Activated naive CD4-positive, alpha-beta T cell treated with Interleukin-2 at 50 U/mL for 16 hours (primary cell): ENCODE results near the gene COMMD7.
A peak's percentile ranks its signal among the peaks of the same experiment; 100 is the strongest.

ENCODE experiments used
- DNase-seq: peaks from one replicate; pipeline ENCODE4 v3.0.0-alpha.2; 2020

Gene COMMD7

DNA sequence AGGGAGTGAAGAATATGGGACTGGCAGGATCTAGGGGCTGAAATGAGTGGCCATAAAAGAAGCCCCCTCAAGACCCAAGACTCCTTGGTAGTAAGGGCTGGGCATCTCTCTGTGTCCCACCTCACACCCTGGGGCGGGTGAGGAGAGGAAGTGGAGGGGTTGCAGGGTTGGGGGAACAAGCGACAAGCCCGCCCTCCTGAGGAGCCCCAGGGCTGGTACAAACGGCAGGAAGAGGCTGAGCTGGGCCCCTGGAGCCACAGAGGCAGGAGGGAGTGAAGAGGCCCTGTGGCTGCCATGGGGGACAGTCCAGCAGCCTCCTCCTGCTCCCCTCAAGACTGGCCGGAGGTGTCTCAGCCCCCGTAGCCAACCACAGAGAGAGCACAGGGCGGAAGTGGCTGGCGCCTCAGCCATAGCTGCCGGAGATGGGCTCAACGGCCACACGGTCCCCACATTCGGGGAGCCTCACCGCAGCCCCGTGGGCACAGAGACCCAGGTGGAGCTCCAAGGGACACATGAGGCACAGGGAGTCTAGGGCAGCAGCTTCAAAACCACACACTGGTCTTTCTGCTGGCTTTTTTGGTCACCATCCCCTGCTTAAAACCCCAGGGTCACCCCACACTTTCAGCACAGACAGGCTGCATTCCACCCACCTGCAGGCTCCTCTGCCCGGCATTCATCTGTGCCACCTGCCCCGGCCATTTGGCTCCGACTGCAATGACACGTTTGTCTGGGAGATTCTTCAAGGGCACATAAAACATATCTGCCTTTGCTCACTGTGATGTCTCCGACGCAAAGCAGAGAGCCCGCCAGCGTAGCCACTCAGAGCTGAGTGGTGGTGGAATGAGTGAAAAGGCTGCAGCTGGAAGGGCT lies 70.0 kb downstream of the COMMD7 start:
- no peak for DNase-seq

DNA sequence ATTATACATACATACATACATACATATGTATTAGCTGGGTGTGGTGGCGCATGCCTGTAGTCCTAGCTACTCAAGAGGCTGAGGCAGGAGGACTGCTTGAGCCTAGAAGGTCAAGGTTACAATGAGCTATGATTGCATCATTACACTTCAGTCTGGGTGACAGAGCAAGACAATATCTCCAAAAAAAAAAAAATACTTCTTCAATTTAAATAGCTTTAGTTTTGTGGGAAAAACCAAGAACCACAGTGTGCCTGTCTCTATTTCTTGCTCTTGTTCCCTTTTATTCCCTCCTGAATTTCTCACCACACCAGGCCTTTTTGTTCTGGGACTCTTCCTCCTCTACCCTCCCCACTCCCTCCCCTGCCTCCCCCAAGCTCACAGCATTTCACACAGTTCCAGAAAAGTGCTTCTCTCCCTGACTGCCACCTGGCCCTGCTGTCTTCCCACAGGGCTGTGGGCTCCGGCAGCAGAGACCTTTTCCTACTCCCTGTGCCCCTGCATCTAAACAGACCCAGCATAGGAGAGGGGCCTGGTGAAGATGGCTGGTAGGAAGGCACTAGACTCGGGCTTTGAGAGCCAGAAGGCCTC lies 70.8 kb downstream of the COMMD7 start:
- DNase-seq: no peak

DNA sequence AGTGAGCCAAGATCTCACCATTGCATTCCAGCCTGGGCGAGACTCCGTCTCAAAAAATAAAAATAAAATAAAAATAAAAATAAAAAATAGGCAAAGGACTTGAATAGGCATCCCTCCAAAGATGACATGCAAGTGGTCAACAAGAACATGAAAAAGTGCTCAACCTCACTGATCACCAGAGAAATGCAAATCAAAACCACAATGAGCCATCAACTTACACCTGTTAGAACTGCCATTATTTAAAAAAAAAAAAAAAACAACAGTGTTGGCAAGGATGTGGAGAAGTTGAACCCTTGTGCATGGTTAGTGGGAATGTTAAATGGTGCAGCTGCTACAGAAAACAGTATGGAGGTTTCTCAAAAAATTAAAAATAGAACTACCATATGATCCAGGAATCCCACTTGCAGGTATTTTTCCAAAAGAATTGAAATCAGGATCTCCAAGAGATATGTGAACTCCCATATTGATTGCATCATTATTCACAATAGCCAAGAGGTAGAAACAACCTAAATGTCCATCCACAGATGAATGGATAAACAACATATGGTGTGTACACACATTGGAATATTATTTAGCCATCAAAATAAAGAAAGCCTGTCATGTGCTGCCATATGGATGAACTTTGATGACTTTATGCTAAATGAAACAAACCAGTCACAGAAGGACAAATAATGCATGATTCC lies 72.4 kb downstream of the COMMD7 start:
- DNase-seq: no peak

DNA sequence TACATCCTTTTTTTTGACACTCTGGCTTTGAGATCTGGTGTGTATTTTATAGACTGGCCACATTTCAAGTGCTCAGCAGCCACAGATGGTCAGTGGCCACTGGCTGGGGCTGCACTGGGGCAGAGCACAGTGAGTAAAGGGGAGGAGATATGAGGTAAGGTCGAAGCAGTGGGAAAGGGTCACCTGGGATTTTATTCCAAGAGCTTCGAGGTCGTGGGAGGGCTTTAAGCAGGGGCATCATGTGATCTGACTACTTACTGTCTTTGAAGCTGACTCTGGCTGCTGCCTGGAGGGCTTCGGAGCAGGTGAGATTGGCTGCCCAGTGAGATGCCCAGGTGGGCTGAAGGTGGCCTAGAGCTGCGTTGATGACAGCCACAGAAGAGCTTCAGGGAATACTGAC lies 76.2 kb downstream of the COMMD7 start:
- no peak for DNase-seq

DNA sequence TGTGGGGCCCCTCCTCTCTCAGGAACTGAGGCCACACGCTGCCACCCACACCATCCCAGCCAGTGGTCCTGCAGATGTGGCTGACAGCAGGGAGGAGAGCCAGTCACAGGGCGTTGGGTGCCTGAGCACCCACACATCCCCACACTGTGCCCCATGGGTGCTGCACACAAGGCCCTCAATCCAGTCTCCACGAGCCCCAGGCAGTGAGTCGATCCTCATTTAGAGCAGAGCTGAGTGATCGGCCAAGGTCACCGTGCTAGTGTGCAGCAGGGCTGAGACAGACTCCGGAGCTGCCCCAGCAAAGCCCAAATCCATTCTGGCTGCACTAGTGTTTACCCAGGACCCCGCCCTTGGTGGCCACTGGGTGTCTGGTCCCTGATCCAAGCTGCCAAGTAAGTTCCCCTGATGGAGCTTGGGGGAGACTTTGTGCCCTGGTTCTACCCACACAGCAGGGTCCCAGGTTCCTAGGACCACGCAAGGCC lies 78.5 kb downstream of the COMMD7 start:
- DNase-seq: no peak

DNA sequence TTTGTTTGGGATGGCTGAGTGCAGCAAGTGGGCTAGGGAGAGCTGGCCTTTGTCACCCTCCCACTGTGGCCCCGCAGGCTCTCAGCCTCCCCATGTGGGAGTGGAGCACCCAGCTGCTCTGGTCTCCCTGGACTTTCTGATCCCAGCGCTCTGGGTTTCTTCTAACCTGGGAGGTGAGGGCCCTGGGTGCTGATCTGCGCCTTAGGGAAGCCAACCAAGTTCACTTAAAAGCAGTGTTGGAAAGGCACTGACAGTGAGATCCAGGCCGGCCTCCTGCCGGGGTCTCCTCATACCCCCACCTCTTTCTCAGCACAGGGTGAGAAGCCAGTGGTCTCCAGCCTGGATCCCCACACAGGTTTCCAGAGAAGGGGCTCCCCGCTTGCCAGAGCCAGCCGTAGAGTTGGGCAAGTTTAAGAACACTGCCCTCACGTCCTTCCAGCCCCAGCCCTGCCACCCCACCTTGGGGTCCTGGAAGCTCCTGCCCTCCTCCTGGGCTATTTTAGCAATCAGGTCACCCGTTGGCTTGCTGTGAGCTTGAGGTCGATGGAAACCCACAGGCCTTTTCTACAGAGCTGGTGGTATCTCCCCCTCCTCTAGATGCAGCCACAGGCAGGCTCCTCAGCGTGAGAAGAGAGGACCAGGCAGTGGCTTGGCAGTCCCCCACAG lies 79.1 kb downstream of the COMMD7 start:
- no peak for DNase-seq

DNA sequence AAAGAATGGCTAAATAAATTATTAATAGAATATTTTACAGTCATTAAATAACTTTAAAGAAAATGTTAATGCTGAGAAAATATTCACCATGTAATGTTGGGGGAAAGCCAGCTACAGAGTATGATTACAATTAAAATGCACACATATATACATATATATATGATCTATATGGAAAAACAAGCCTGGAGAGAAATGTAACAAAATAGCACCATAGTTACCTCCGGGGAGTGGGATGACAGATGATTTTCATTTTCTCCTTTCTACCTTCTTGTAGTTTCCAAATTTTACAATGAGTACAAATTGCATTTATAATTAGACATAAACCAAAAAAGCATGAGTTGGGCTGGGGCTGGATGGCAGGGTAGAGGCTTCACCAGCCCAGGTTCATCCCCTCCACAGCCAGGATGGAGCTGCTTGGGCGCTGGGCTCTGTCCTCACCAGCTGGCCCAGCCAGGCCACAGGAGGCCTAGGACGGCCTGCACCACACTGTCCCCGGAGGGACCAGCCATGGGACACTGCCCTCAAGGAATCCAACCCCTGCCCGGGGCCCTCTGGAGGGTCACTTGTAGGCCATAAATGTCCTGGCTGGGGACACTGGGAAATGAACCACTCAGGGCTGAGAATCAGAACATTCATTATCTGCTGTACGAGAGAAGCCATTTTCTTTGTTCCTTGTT lies 79.8 kb downstream of the COMMD7 start:
- no peak for DNase-seq

DNA sequence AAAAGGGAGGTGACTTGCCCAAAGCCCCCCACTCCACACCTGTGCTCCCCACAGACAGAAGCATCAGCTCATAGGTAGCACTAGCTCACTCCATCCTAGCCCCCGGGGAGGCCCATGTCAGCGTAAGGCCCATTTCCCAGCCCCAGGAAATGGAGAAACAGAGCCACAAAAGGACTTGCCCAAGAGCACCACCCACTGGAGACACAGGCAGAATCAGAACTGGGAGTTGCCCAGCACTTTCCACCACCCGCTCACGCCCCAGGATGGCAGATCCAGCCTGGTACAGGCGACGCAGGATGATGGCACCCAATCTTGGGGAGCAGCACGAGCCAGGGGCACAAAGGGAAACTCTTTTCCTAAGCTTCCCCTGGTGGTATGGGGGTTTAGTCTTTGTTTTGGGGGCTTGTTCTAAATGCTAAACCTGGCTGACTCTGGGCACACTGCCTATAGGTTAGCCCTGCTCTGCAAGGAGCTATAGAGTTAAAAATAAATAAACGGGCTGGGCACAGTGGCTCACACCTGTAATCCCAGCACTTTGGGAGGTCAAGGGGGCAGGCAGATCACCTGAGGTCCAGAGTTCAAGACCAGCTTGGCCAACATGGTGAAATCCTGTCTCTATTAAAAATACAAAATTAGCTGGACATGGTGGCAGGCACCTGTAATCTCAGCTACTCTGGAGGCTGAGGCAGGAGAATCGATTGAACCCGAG lies 81.3 kb downstream of the COMMD7 start:
- no peak for DNase-seq

DNA sequence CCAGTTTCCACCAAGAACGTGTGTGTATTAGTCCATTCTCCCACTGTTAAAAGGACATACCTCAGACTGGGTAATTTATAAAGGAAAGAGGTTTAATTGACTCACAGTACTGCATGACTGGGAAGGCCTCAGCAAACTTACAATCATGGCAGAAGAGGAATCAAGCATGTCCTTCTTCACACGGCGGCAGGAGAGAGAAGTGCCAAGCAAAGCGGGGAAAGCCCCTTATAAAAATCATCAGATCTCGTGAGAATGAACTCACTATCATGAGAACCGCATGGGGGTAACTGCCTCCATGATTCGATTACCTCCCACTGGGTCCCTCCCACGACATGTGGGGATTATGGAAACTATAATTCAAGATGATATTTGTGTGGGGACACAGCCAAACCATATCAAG lies 82.6 kb downstream of the COMMD7 start:
- DNase-seq: no peak

DNA sequence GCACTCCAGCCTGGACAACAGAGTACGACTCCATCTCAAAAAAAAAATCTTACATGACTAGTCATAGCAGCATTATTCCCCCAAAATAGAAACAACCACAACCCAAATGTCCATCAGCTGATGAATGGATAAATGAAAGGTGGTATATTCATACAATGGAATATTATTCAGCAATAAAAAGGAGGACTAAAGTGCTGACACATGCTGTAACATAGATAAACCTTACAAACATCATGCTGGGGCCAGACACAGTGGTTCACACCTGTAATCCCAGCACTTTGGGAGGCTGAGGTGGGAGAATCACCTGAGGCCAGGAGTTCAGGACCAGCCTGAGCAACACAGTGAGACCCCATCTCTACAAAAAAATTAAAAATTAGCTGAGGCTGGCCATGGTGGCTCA lies 86.4 kb downstream of the COMMD7 start:
- DNase-seq: no peak

DNA sequence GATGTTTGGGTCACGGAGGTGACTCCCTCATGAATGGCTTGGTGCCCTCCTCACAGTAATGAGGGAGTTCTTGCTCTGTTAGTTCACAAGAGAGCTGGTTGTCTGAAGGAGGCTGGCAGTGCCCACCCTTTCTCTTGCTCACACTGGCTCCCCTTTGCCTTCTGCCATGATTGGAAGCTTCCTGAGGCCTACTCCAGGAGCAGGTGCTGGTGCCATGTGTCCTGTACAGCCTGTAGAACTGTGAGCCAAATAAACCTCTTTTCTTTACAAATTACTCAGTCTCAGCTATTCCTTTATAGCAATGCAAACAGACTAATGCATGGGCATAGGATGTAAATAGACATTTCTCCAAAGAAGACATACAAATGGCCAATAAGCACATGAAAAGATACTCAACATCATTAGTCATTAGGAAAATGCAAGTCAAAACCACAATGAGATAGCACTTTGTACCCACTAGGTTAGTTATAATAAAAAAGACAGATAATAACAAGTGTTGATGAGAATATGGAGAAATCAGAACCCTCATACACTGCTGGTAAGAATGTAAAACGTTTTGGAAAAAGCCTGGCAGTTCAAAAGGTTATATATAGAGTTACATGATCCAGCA lies 87.3 kb downstream of the COMMD7 start:
- DNase-seq: no peak

DNA sequence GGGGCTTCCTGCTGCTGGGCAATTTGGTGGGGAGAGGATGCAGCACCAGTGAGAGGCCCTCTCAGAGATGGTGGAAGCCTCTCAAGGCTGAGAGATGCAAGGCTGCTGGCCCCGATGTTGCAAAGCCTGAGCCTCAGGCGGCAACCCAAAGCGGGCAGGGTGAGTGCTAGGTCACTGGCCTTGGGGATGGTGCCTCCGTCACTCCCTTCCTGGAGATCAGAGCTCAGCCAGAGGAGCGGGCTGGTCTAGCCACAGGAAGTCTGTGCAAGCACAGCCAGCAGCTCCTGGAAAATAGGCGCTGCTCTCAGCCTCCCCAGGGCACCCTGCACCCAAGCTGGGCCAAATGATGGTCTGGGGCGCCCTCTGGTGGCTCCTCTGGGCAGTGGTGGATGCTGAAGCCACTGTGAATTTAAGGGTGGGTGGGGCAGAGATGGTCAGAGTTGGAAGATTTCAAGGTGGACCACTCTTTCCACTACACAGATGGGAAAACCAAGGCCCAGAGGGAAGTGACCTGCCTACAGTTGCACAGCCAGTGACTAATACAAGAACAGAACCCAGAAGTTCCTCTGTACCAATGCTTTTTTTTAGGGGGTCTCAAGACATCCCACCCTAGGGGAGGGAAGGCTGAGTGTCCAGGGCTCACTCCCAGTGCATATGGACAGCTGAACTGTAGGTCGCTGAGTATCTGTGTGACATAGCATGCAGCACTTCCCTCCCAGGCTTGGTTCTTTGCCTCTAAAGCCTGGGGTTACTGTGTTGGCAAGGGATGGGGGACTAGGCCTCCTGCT lies 90.3 kb downstream of the COMMD7 start:
- DNase-seq: peak; percentile 89
